HepG2 (cell line): ENCODE data around the gene SIVA1. TPM values are rescaled to one million over a fixed set of nuclear protein-coding genes. Genes with fewer than 3 reads are reported as not detected.

ENCODE experiments used
- ATAC-seq: fragments of 200-7000 bp; cut with Tn5 transposase; 3 replicates; pipeline ENCODE4 v1.9.1; 2020; ENCODE audit warnings: mild to moderate bottlenecking, moderate library complexity
- BruUV-seq: library from RNA; stranded (reverse); fragments of 400-500 nt; replicated peaks from 2 replicates; lab custom pipeline; 2021; lab: Mats Ljungman, UMichigan
- CTCF ChIA-PET: fragments of 300-600 bp; formaldehyde crosslinking; extraction: SDS; loops from one replicate; lab custom pipeline; 2021; ENCODE audit warnings: low total read pairs, inconsistent platforms, low intra/inter-chr PET ratio; lab: Yijun Ruan, JAX
- POLR2A ChIA-PET: fragments of 350-600 bp; sonication (Branson Sonifier 250); formaldehyde crosslinking; loops from one replicate; lab custom pipeline; 2020; ENCODE audit warnings: antibody characterized with exemption, inconsistent platforms; lab: Yijun Ruan, JAX
- DNase-seq: peaks from one replicate; pipeline ENCODE4 v3.0.0-alpha.2; 2015; ENCODE audit warnings: low spot score
- FAIRE-seq: peaks from 3 replicates; lab custom pipeline; 2011; peaks lifted over from hg19 to GRCh38; lab: Jason Lieb, UNC
- H2AFZ ChIP-seq: one replicate; pipeline ENCODE4 v1.6.1; 2011; ENCODE audit warnings: low read length, inconsistent platforms
- H3K27ac ChIP-seq: fragments of 300-600 bp; 3 replicates; pipeline ENCODE4 v1.8.0; 2011; ENCODE audit warnings: mixed run types, mild to moderate bottlenecking, mixed read lengths, low read length, inconsistent platforms; ENCODE audit not compliant: insufficient read depth; ENCODE audit errors: extremely low read length
- H3K27me3 ChIP-seq, 2 experiments: fragments of 200-600 bp in 1 of 2; 2 replicates in 1 of 2; 3 replicates in 1 of 2; pipeline versions ENCODE4 v1.6.0 to v1.8.0; 2011; ENCODE audit warnings: low read length in 2 of 2, mild to moderate bottlenecking in 2 of 2, moderate library complexity in 2 of 2, inconsistent platforms in 1 of 2; ENCODE audit not compliant: insufficient read depth in 2 of 2, control insufficient read depth in 1 of 2
- H3K36me3 ChIP-seq, 2 experiments: fragments of 200-600 bp in 1 of 2; replicated peaks in 1 of 2; 2 replicates in 1 of 2; 3 replicates in 1 of 2; pipeline versions ENCODE4 v1.5.1 to v1.8.0; 2011; ENCODE audit warnings: low read length in 2 of 2, inconsistent platforms in 1 of 2; ENCODE audit not compliant: insufficient read depth in 2 of 2, control insufficient read depth in 1 of 2
- H3K4me1 ChIP-seq: 2 replicates; pipeline ENCODE4 v1.5.1; 2012; ENCODE audit warnings: low read length, inconsistent platforms; ENCODE audit not compliant: insufficient read depth
- H3K4me2 ChIP-seq: 2 replicates; pipeline ENCODE4 v1.6.0; 2011; ENCODE audit warnings: low read depth, low read length, inconsistent platforms
- H3K4me3 ChIP-seq, 3 experiments: fragments of 200-600 bp in 1 of 3; sonication (generic), shearing (Covaris generic) in 1 of 3; replicated peaks in 1 of 3; 2 replicates each; pipeline ENCODE4 v1.5.1; 2011 to 2016; ENCODE audit warnings: low read length in 3 of 3, inconsistent platforms in 2 of 3, low read depth in 2 of 3, mild to moderate bottlenecking in 2 of 3, control low read depth in 1 of 3, mixed read lengths in 1 of 3; ENCODE audit not compliant: insufficient read depth in 1 of 3
- H3K79me2 ChIP-seq: one replicate; pipeline ENCODE4 v1.6.1; 2011; ENCODE audit warnings: low read length, inconsistent platforms; ENCODE audit not compliant: insufficient read depth
- H3K9ac ChIP-seq: 2 replicates; pipeline ENCODE4 v1.6.0; 2011; ENCODE audit warnings: mild to moderate bottlenecking, low read depth, low read length, inconsistent platforms; ENCODE audit not compliant: insufficient read depth
- H3K9me3 ChIP-seq: 2 replicates; pipeline ENCODE4 v1.5.1; 2012; ENCODE audit warnings: mild to moderate bottlenecking, low read length
- H4K20me1 ChIP-seq: 2 replicates; pipeline ENCODE4 v1.6.0; 2011; ENCODE audit warnings: inconsistent platforms, mild to moderate bottlenecking, low read length, moderate library complexity; ENCODE audit not compliant: insufficient read depth
- AGO2 ChIP-seq: fragments of 200-400 bp; formaldehyde crosslinking; optimal IDR thresholded peaks from 2 replicates; pipeline ENCODE3; 2017; ENCODE audit warnings: mild to moderate bottlenecking, low read depth, low read length, moderate library complexity
- AKAP8 ChIP-seq: sonication (generic); formaldehyde crosslinking; IDR thresholded peaks from 2 replicates; pipeline ENCODE4 v1.5.1; 2020; ENCODE audit warnings: mild to moderate bottlenecking, missing genetic modification reagents
- FOSL2 ChIP-seq: sonication (generic); formaldehyde crosslinking; IDR thresholded peaks from 2 replicates; pipeline ENCODE4 v1.4.0; 2020; ENCODE audit warnings: missing genetic modification reagents
- HIC2 ChIP-seq: sonication (generic); formaldehyde crosslinking; IDR thresholded peaks from 2 replicates; pipeline ENCODE4 v1.9.0; 2022; ENCODE audit warnings: low read depth, missing genetic modification reagents
- NFAT5 ChIP-seq: sonication (generic); formaldehyde crosslinking; IDR thresholded peaks from 2 replicates; pipeline ENCODE4 v1.4.0; 2020; ENCODE audit warnings: missing genetic modification reagents
- ZFX ChIP-seq: sonication (generic); formaldehyde crosslinking; IDR thresholded peaks from 2 replicates; pipeline ENCODE4 v1.4.0; 2020; ENCODE audit warnings: mild to moderate bottlenecking, low read depth, missing genetic modification reagents, moderate library complexity
- WGBS: methylation state at CpG from one replicate; pipeline ENCODE4 v1.1.6; 2017; ENCODE audit warnings: low lambda C conversion rate; 5-methylcytosine and 5-hydroxymethylcytosine counted together
- in situ Hi-C: cut with HindIII; loops from 2 replicates; pipeline ENCODE4 v1.10.0; 2017; ENCODE audit warnings: low pct_unique_long_range_greater_than_20kb; ENCODE audit not compliant: extremely low pct_ligation_motif_present
- intact Hi-C: fragments of 100-400 bp; cut with micrococcal nuclease; formaldehyde crosslinking; loops from one replicate; pipeline ENCODE4 v1.10.0; 2022; ENCODE audit not compliant: unreplicated experiment
- polyA plus RNA-seq, 8 experiments: library from polyadenylated mRNA; depleted of rRNA in 3 of 8; stranded (reverse) in 7 of 8; unstranded in 1 of 8; fragments of >200 nt; fragmentation: Illumina TruSeq in 4 of 8; extraction: Trizol in 4 of 8; gene quantifications; 2 replicates each; pipeline versions ENCODE4 v1.2.1 to v1.2.3, GENCODE V29; 2011 to 2016; ENCODE audit warnings: low read depth in 4 of 8, missing spikeins in 1 of 8, mixed read lengths in 1 of 8; ENCODE audit not compliant: insufficient read depth in 1 of 8
- total RNA-seq, 5 experiments: library from RNA; depleted of rRNA; stranded (reverse); fragments of >200 nt; fragmentation: Illumina TruSeq; extraction: Trizol; gene quantifications; 2 replicates each; pipeline ENCODE4 v1.2.3, GENCODE V29; 2016; ENCODE audit warnings: low read depth in 1 of 5
- TF ChIP-seq, protein P1 (sequence below), 2 experiments: fragments of 450-650 bp in 1 of 2; sonication (generic) in 1 of 2; formaldehyde crosslinking in 1 of 2; IDR thresholded peaks; 2 replicates each; pipeline versions ENCODE4 v1.6.1 to v1.8.0; 2016 to 2022; ENCODE audit warnings: antibody characterized with exemption in 1 of 2, mild to moderate bottlenecking in 1 of 2, missing genetic modification reagents in 1 of 2

Gene SIVA1
- total and polyA plus RNA-seq, 2 of the 13 experiments (the other 11 are each of a cell fraction or from before 2014, with no cell fraction given), result 123 to 186 TPM

- Histone ChIP-seq H4K20me1 (peaks cover 7% of the 10 kb centered on the region; the same call in 1 of the 2 replicates), H3K27ac (no peak overlapping the region), H3K4me2 (no peak overlapping the region; the same call in 1 of the 2 replicates), H2AFZ (no peak overlapping the region), H3K9me3 (no peaks in the 10 kb centered on the region), H3K4me1 (peaks cover 32% of the 10 kb centered on the region), H3K4me3 (no peak overlapping the region), H3K79me2 (no peaks in the 10 kb centered on the region), H3K9ac (no peak overlapping the region), H3K27me3 (no peaks in the 10 kb centered on the region), H3K36me3 (no peaks in the 10 kb centered on the region)
- no TSS peak for BruUV-seq
- DNase-seq (no peak), FAIRE-seq (no peak), ATAC-seq (peak; percentile 16)
- in situ Hi-C loops (no loop called here), intact Hi-C loops (no loop called here)
- WGBS, result no CpG with 5 or more reads among the region's 3 CpGs
- TF ChIP-seq AGO2, result peak; percentile 51
- TF ChIP-seq FOSL2, result peak; percentile 41; the same call in 1 of the 2 replicates
- TF ChIP-seq HIC2 (CRISPR knock-in tag), result no peak
- TF ChIP-seq AKAP8 (CRISPR knock-in tag), result peak; percentile 40; the same call in 1 of the 2 replicates
- no peak for TF ChIP-seq NFAT5 (CRISPR knock-in tag)
- TF ChIP-seq, protein P1, sequence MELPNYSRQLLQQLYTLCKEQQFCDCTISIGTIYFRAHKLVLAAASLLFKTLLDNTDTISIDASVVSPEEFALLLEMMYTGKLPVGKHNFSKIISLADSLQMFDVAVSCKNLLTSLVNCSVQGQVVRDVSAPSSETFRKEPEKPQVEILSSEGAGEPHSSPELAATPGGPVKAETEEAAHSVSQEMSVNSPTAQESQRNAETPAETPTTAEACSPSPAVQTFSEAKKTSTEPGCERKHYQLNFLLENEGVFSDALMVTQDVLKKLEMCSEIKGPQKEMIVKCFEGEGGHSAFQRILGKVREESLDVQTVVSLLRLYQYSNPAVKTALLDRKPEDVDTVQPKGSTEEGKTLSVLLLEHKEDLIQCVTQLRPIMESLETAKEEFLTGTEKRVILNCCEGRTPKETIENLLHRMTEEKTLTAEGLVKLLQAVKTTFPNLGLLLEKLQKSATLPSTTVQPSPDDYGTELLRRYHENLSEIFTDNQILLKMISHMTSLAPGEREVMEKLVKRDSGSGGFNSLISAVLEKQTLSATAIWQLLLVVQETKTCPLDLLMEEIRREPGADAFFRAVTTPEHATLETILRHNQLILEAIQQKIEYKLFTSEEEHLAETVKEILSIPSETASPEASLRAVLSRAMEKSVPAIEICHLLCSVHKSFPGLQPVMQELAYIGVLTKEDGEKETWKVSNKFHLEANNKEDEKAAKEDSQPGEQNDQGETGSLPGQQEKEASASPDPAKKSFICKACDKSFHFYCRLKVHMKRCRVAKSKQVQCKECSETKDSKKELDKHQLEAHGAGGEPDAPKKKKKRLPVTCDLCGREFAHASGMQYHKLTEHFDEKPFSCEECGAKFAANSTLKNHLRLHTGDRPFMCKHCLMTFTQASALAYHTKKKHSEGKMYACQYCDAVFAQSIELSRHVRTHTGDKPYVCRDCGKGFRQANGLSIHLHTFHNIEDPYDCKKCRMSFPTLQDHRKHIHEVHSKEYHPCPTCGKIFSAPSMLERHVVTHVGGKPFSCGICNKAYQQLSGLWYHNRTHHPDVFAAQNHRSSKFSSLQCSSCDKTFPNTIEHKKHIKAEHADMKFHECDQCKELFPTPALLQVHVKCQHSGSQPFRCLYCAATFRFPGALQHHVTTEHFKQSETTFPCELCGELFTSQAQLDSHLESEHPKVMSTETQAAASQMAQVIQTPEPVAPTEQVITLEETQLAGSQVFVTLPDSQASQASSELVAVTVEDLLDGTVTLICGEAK (IDR thresholded peaks at IDR 0.05), result no peak
- TF ChIP-seq, protein P1 (CRISPR knock-in tag; IDR thresholded peaks at IDR 0.05), result no peak
- TF ChIP-seq ZFX (CRISPR knock-in tag), result 0 out of 2 replicates have a peak, but pooled peaks have one; percentile 38
- ChIA-PET POLR2A (no interaction called here), CTCF (no interaction called here)
Observed at GRCh38 chr14:104805326-104805678, 52.4 kb downstream of the SIVA1 start.
